Gastrocnemius medialis (tissue), 4 donors: ENCODE results near the gene RBM28. TPM values are rescaled to one million over a fixed set of nuclear protein-coding genes. Genes with fewer than 3 reads are reported as not detected.

Experiments
- ATAC-seq, 2 donors: fragments of 150-250 bp; one replicate each; pipeline ENCODE4 v1.9.1; 2016
- DNase-seq, 2 donors: peaks; one replicate each; pipeline ENCODE4 v3.0.0-alpha.2; 2019
- H3K27ac ChIP-seq, 4 donors: fragments of 200-600 bp; sonication (generic); 1 replicate in 1 of 4; 2 replicates in 3 of 4; pipeline ENCODE4 v1.5.1; 2016 to 2018; ENCODE audit warnings: mild to moderate bottlenecking in 2 of 4, moderate library complexity in 1 of 4
- H3K27me3 ChIP-seq, 3 donors: fragments of 200-600 bp; sonication (generic) in 2 of 3; 1 replicate in 1 of 3; 2 replicates in 2 of 3; pipeline versions ENCODE4 v1.5.1 to v1.6.0; 2016 to 2019; ENCODE audit warnings: mild to moderate bottlenecking in 1 of 3, moderate library complexity in 1 of 3
- H3K36me3 ChIP-seq, 2 donors: fragments of 200-600 bp; sonication (generic) in 1 of 2; one replicate each; pipeline ENCODE4 v1.5.1; 2017 to 2018
- H3K4me1 ChIP-seq, 2 donors: fragments of 200-600 bp; sonication (generic) in 1 of 2; one replicate each; pipeline ENCODE4 v1.5.1; 2016 to 2017; ENCODE audit warnings: mild to moderate bottlenecking in 2 of 2
- H3K4me3 ChIP-seq, 4 donors: fragments of 200-600 bp; sonication (generic) in 3 of 4; 1 replicate in 1 of 4; 2 replicates in 3 of 4; pipeline ENCODE4 v1.5.1; 2016 to 2019; ENCODE audit warnings: mild to moderate bottlenecking in 2 of 4
- H3K9me3 ChIP-seq, 3 donors: fragments of 200-600 bp; sonication (generic) in 2 of 3; 1 replicate in 1 of 3; 2 replicates in 2 of 3; pipeline ENCODE4 v1.5.1; 2016 to 2019
- POLR2A ChIP-seq, 2 donors: fragments of 450-650 bp; IDR thresholded peaks; one replicate each; pipeline ENCODE4 v1.6.1; 2017; ENCODE audit warnings: antibody characterized with exemption in 2 of 2, mild to moderate bottlenecking in 2 of 2, moderate library complexity in 2 of 2
- in situ Hi-C, 4 donors: fragments of 200-750 bp; cut with MboI; loops; one replicate each; pipeline versions ENCODE4 v1.15.0 to v1.8.0; 2017; ENCODE audit warnings: low sequenced_read_pairs in 4 of 4
- intact Hi-C: fragments of 100-400 bp; cut with DNase I; formaldehyde crosslinking; loops from one replicate; pipeline ENCODE4 v1.15.1; 2023; ENCODE audit warnings: low total_unique reads
- total RNA-seq, 4 donors: library from RNA; depleted of rRNA; stranded (reverse); fragments of >200 nt; gene quantifications; one replicate each; pipeline versions ENCODE4 v1.1.0 to v1.2.3, GENCODE V29; 2016
- TF ChIP-seq, protein P1 (sequence below), 5 experiments: fragments of 450-650 bp in 3 of 5; fragments of 200-600 bp in 2 of 5; sonication (generic) in 2 of 5; IDR thresholded peaks in 4 of 5; conservative IDR thresholded peaks in 1 of 5; 1 replicate in 4 of 5; 2 replicates in 1 of 5; pipeline ENCODE4 v1.5.1; 2016 to 2019; ENCODE audit warnings: antibody characterized with exemption in 5 of 5, mild to moderate bottlenecking in 3 of 5, moderate library complexity in 3 of 5

The RBM28 gene, protein sequence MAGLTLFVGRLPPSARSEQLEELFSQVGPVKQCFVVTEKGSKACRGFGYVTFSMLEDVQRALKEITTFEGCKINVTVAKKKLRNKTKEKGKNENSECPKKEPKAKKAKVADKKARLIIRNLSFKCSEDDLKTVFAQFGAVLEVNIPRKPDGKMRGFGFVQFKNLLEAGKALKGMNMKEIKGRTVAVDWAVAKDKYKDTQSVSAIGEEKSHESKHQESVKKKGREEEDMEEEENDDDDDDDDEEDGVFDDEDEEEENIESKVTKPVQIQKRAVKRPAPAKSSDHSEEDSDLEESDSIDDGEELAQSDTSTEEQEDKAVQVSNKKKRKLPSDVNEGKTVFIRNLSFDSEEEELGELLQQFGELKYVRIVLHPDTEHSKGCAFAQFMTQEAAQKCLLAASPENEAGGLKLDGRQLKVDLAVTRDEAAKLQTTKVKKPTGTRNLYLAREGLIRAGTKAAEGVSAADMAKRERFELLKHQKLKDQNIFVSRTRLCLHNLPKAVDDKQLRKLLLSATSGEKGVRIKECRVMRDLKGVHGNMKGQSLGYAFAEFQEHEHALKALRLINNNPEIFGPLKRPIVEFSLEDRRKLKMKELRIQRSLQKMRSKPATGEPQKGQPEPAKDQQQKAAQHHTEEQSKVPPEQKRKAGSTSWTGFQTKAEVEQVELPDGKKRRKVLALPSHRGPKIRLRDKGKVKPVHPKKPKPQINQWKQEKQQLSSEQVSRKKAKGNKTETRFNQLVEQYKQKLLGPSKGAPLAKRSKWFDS
- total RNA-seq, result 10 to 100 TPM; 13.6 to 18.5 (median 16.3) TPM

DNA sequence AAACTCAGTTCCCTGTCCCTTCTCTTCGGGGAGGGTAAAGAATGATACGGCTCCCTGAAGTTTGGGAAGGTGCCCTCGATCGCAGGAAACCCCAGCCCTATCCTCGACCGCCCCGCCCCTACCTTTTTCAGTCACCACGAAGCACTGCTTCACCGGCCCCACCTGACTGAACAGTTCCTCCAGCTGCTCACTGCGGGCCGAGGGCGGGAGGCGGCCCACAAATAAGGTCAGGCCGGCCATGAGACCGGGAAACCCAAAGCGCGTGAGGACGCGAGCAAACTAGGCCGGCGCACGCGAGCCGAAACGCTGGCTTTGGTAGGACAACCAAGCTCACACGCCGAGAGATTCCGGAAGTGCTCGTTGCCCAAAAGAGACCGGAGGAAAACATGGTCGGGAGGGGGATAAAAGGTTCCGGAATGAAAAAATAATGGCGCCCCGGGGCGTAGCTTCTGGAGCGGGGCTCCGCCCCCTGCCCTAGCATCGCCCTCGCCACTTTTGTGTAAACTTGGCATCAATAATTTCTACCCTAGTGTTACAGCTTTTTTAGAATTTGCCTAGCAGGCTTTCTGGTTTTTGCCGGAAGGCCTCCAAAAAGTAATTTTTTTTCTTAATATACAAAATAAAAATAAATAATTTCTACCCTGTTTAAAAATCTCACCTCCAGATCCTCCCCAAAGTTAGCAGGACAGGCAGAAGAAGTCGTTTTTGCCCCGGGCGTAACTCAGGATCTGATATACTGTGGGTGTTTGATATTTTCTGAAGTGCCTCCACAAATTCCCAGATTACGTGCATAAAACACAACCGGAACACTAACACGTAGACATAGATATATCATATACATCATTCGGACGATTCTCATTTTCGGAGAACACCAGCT is at the start of gene RBM28:
RBM28 (minus strand) TSS at position 355 of the 877 bp plus-strand sequence; CDS start at position 240, 115 bp downstream.
- Histone ChIP-seq H3K27ac (peak within 1 kb of the TSS; percentile 81 to 92 (median 87)), H3K4me3 (peak within 1 kb of the TSS; percentile 79 to 96 (median 88)), H3K4me1 (peaks cover 27 to 32% of the 10 kb centered on the region in 2 donors), H3K27me3 (no peaks in the 10 kb centered on the region), H3K36me3 (peaks cover 0 to 8% of the 10 kb centered on the region in 2 donors), H3K9me3 (no peaks in the 10 kb centered on the region)
- intact Hi-C loops, result loop anchor here (1.0 to 5.0 kb wide), 2 partner anchors 133 to 714 kb away; partner anchors contain the start of genes METTL2B and TNPO3
- peak; percentile 56 to 63 for TF ChIP-seq POLR2A (IDR thresholded peaks at IDR 0.05)
- TF ChIP-seq, protein P1, sequence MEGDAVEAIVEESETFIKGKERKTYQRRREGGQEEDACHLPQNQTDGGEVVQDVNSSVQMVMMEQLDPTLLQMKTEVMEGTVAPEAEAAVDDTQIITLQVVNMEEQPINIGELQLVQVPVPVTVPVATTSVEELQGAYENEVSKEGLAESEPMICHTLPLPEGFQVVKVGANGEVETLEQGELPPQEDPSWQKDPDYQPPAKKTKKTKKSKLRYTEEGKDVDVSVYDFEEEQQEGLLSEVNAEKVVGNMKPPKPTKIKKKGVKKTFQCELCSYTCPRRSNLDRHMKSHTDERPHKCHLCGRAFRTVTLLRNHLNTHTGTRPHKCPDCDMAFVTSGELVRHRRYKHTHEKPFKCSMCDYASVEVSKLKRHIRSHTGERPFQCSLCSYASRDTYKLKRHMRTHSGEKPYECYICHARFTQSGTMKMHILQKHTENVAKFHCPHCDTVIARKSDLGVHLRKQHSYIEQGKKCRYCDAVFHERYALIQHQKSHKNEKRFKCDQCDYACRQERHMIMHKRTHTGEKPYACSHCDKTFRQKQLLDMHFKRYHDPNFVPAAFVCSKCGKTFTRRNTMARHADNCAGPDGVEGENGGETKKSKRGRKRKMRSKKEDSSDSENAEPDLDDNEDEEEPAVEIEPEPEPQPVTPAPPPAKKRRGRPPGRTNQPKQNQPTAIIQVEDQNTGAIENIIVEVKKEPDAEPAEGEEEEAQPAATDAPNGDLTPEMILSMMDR (IDR thresholded peaks at IDR 0.05 in 4 of 5, conservative IDR thresholded peaks at IDR 0.05 in 1 of 5), result no peak
- in situ Hi-C loops, result no loop called here
- DNase-seq, result peak; percentile 78 to 88
- ATAC-seq, result peak; percentile 98

DNA sequence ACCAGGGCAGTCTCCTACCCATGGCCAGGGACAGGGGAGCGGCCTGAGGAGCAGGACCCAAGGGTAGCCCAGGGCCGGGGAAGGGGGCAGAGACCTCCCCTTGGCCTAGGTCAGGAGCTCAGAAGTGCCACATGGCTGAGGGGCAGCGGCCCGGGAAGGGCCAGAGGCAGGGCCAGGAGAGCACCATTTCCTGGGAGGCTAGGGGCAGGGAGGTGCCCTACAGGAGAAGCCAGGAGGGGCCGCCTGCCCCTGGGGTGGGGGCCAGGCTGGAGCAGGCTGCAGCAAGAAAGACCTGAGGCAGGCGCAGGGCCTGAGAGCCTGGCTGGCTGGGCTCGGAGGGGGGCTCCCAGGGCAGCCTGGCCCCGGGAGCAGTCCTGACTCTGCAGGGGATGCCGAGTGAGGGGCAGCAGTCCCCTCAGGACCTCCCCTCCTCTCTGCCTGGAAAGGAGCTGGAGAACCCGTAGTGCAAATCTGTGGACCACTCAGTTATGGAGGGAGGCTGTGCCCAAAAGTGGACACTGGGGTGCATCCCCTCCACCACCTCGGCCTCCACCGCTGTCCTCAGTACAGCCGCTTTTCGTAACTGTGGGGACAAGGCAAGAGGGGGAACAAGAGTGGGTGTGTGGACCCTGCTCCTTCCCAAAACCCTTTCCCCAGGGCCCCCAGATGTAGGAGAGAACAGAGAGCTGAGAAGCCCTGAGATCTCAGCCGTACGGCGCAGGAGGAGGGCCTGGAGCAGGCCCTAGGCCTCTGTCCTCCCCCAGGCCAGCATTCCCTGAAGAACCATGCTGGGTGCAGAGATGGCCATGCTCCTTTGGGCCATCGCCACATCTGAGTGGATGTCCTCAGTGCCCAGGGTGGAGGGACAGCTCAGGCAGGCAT is 49.0 kb upstream of the RBM28 start:
- TF ChIP-seq, protein P1 (IDR thresholded peaks at IDR 0.05 in 4 of 5, conservative IDR thresholded peaks at IDR 0.05 in 1 of 5), result no peak
- no peak for TF ChIP-seq POLR2A (IDR thresholded peaks at IDR 0.05)
- ATAC-seq (no peak), DNase-seq (no peak)
- intact Hi-C loops (no loop called here), in situ Hi-C loops (no loop called here)
- Histone ChIP-seq H3K36me3 (peaks cover 0 to 7% of the 10 kb centered on the region in 2 donors), H3K4me1 (no peaks in the 10 kb centered on the region), H3K27me3 (no peaks in the 10 kb centered on the region), H3K9me3 (no peaks in the 10 kb centered on the region), H3K27ac (no peak overlapping the region), H3K4me3 (no peak overlapping the region)

DNA sequence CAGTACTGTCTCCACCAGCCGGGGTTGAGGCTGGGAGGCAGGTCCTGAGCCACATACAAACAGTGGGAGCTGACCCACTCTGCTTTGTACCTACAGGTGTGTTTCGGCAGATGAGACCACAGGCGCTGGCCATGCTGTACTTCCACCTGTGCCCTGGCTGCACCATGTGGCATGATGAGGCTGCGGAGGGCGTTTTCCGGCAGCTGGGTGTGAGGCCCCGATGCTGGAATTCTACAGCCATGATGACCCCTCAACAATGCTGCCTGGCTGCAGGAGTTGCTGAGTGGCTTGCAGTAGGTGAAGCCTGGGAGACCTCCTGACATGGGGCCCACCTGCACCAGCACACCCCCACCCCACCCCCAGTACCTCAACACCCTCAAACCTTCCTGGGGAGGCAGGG is 48.1 kb upstream of the RBM28 start:
- no peaks in the 10 kb centered on the region for H3K36me3 ChIP-seq

More for the DNA sequence above, 48.1 kb upstream of the RBM28 start:
- no peak overlapping the region for H3K4me3 ChIP-seq
- intact Hi-C loops, result no loop called here
- no peak for ATAC-seq
- no peaks in the 10 kb centered on the region for H3K4me1 ChIP-seq
- H3K27ac ChIP-seq, result no peak overlapping the region
- in situ Hi-C loops, result no loop called here
- TF ChIP-seq, protein P1 (IDR thresholded peaks at IDR 0.05 in 4 of 5, conservative IDR thresholded peaks at IDR 0.05 in 1 of 5), result no peak
- H3K27me3 ChIP-seq, result no peaks in the 10 kb centered on the region
- no peaks in the 10 kb centered on the region for H3K9me3 ChIP-seq
- no peak for DNase-seq
